Stimulated activated CD4-positive, alpha-beta T cell treated with anti-CD3 and anti-CD28 coated beads, Interleukin-1b, Interleukin-23, amount 100 ng/mL, for 48 hours (primary cell): ENCODE results near the gene CDKN2A.

ENCODE experiments used
- DNase-seq: peaks from one replicate; pipeline ENCODE4 v3.0.0-alpha.2; 2020

Gene CDKN2A

GRCh38 chr9:22005702-22006606 is 11.8 kb upstream of the CDKN2A start:
- DNase-seq, result no peak

DNA sequence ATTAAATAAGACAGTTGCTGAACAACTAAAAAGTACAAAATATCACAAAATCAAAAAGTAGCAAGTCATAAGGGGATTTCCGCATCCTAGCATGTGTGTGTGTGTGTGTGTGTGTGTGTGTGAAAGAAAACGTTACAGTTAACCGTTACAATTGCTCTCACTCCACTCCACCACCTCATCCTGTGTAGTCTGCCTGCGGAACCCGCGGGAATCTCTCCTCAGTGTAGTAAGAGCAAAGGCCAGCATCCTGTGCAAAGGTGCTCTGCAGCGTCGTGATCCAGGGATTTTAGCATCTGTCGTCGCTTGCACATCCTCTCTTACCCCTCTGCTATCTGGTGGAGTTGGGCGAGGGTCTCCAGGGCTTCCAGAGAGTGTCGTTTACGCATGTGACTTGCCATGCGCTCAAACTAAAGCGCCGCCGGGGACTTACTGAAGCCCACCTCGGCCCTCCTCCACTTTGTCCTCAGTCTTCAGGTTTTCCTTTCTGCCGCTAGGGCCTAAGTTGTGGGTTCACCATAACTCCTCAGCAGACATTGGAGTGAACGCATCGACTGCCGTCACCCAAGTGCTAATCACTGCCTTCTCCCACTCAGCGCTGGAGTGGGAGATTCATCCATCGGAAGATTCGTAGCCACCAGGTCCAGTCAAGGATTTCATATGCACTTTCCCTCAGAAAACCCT is 11.0 kb upstream of the CDKN2A start:
- no peak for DNase-seq

- DNase-seq, result no peak
These were observed 7.8 kb upstream of the CDKN2A start for GRCh38 chr9:22002038-22002437.

DNA sequence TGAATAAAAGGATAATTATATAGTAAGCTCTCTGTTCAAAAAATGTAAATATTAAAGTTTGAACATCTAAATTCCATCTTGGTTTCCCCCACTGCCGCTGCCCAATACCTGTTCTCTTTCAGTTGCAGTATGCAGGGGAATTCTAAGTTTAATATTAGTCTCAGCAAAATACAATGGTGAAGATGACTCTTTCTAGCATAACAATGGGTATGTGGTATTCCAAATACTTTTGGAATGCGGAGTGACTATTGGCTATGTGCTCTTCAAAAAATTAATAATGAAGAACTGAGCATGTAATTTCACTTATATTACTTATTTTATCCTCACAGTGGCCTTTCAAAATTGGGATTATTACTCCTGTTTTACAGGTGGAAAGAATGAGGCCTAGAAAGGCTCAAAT is 3.8 kb upstream of the CDKN2A start:
- DNase-seq, result no peak

DNA sequence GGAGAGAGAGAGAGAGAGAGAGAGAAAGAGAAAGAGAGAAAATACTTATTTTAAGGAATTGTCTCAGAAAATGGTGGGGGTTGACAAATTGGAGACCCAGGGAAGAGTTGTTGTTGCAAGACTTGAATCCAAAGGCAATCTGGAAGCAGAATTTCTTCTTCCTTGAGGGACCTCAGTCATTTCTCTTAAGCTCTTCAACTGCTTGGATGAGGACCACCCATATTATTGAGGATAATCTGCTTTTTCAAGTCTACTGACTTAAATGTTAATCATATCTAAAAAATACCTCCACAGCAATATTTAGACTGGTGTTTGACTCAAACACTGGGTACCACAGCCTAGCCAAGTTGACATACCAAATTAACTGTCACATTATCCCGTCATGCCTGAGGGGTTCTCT is 3.3 kb upstream of the CDKN2A start:
- DNase-seq, result no peak

DNA sequence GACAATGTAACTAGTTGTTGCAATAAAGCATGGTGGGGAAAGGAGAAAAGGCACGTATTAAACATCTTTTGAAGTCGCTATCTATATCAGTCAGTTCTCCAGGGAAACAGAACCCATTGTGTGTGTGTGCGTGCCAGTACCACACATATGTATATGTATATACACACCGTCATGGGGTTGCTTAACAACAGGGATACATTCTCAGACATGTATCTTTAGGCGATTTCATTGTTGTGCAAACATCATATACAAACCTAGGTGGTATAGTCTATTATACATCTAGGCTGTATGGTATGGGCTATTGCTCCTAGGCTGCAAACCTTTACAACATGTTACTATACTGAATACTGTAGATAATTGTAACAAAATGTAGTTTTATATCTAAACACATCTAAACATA is 2.7 kb upstream of the CDKN2A start:
- no peak for DNase-seq

DNA sequence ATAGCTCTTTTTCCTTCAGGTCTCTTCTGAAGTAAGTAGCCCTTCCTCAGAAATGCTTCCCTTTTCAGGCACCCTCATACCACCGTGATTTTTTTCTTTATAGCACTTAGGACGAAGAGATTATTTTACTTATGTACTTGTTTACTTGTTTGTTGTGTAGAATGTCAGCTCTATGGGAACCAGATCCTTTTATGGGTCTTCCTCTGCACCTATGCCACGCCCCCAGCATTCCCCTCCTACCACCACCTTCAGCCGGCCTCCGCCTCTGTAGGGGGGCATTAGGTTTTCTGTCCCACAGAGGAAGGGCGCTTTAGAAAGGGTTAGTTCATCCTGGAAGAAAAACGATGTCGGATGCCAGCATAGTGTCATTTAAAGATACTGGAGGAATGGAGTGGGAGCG is 2.2 kb upstream of the CDKN2A start:
- DNase-seq, result no peak

DNA sequence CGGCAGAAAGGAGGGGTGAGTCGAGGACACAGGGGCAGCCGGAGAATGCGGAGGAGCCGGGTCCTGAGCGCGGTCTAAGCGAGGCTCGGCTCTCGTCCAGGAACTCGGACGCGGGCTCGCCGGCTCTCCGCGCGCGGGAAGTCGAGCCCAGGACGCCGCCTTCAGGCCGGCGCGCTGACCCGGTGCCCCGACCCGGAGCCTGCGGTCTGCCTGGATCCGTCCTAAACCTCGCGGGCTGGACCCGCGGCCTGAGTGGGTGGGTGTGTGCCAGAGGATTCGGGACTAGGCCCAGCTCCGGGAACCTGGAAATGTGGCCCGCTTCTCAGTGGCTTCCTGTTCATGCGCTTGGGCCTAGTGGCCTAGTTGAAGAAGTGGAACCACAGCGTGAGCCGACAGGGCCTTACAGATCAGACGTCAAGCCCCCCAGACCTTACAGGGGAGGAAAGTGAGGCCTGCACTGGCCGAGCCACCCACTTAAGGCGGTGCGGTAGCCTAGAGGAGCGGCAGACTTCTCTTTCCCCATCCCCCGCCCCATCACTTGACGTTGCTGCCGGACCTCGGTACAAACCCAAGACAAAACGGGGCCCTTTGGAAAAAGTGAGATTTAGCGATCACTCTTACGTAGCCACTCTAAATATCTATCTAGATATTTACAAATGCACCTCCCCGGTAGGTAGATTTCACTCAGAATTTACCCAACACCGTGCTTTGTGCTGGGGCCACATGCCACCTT is 1.6 kb upstream of the CDKN2A start:
- DNase-seq, result no peak

DNA sequence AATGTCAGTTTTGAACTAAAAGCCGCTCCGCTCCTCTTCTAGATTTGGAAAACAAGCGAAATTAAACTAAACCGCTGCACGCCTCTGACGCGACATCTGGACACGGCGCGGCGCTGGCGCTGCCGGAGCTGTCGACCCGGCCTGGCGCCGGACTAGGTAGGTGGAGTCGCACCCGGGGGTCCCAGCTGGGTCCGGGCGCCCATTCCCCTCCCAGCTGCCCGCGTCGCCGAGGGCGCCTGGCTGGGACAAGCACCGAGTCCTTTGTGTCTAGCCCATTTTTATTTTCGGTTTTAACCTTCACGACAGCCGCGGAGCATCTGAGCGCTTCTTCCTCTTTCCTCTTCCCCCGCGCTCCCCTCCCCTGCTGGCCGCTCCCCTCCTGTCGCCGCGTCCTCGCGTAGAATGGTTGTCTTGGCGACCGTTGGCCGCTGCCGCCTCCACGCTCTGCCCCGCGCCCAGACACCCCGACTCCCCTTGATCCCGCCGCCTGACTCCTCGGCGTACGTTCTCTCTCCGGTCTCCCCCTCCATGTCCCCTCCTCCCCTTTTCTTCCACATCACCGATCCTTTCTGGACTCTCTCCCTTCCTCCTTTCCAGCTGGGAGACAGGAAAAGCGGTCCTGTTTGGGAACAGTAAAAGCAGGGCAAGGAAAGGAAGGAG is 944 bp upstream of the CDKN2A start:
- DNase-seq, result peak; percentile 60

GRCh38 chr9:21994556-21995005 is 389 bp upstream of the CDKN2A start, which contains the start of gene CDKN2B-AS1:
CDKN2B-AS1 (plus strand) TSS chr9:21994791.
- no peak for DNase-seq

- DNase-seq, result no peak
These were observed 1.2 kb downstream of the CDKN2A start for GRCh38 chr9:21993007-21993406.

DNA sequence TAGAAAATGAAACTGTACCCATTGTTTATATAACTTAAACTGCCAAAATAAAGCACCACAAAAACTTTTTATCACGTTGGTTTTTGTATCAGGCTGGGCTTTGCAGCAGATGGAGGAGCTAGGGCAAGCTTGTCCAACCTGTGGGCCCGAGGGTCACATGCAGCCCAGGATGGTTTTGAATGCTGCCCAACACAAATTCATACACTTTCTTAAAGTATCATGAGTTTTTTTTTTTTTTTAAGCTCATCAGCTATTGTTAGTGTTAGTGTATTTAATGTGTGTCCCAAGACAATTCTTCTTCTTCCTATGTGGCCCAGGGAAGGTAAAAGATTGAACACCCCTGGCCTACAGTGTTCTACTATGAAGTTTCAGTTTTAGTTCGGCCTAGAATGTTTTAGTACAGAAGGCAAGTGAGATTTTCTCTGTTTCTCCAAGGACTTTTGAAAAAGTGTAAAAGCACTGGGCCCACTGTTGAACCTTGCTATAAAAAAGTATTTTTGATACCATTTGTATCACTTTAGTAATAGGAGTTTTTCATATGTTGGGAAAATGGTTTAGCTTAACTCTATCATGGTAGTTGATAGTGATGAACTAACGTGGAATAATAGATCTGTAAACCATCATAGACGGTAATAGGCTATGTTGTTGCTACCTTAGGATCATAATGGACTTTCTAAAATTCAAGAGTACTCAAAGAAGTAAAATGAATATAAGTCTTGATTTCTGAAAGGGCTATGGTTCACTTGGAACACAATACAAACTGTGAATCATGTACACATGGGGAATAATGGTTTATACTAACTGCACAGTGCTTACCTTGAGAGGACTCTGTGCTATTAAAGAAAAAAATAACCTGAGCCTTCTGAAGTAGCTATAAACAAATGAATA is 2.9 kb downstream of the CDKN2A start:
- no peak for DNase-seq

GRCh38 chr9:21989440-21990189 is 4.6 kb downstream of the CDKN2A start:
- no peak for DNase-seq

- no peak for DNase-seq
These were observed 5.9 kb downstream of the CDKN2A start for GRCh38 chr9:21988056-21988990.

DNA sequence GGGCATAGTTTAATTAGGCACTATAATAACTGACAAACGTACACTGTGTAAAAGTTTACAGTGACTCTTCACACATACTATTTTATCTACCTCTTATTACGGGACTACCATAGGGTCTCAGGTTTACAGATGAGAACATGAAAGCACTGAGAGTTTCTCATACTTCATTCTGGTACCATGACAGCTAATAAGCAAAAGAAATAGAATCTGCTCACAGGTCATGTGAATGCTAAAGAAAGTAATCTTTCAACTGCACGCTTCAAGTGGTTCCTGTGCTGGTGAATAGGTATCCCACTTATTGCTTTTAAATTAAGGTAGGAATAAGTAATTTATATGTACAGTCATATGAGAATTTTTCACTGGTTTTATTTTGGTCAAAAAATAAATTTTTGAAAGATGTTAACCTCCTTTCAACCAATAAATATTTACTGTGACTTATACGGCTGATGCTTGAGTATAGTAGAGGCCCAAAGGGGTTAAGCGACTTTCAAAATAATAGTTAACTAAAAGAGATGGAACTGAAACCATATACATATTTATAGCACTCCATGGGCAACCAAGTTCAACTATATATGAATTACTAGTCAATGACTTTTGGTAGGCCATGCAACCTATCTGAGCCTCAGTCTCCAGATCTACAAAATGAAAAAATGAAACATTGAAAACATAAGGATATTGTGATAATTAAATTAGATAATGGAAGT is 8.1 kb downstream of the CDKN2A start:
- no peak for DNase-seq

DNA sequence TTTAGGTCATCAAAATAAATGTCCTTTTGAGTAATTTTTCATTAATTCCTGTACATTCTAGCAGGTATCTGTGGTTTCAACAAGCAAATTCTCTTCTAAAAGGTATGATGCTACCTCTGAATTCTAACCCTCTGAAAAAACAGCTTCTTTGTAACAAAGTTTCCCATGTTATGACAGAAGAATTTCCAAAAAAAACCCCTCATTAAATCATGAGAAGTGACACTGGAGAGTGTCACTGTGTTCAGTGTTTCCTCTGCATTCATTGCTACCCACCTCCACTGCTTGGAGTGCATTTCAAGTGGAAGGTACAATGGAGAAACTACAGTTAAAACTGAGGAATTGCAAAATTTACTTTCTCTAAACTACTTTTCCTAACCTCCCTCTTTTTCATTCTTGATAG is 10.1 kb downstream of the CDKN2A start:
- DNase-seq, result no peak

- no peak for DNase-seq
These were observed 10.6 kb downstream of the CDKN2A start for GRCh38 chr9:21983561-21983935.

DNA sequence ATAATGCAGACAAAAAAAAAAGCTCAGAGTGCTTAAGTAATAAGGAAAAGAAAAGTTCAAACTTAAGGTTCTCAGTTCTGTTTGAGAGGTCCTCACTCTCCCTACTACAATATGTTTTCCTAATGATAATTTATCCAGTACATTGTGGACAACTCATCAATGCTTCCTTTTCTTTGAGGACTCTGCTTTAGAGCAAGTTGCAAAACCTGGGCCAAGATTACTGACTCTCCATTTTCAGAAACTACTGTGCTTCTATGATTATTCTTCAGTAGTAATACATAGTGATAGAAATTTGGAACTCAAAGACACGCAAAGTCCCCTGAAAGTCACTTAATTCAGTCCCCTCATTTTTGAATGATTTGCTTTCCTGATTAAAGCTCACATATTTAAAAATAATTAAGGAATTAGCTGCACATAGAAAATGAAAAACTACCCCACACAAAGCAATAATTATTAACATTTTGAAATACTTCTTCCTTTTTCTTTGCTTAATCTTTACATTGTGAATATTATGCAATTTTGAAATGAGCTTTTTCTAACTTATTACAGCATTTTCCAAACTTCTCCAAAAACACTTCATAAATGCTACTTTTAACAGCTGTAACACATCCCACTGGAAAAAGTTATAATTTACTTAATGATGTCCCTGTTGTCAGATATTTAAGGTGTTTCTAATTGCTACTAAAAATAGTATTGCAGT is 11.2 kb downstream of the CDKN2A start:
- DNase-seq, result no peak

- no peak for DNase-seq
These were observed 11.8 kb downstream of the CDKN2A start for GRCh38 chr9:21982391-21982790.
